Mesodermal cell (in vitro differentiated cells): ENCODE results near the gene MYPOP.
"Not testable (repeated sequence)": the region's sequence is repeated elsewhere in the genome, so short reads cannot be mapped to it uniquely, and the experiment has no call there.

Source experiments
- H3K27ac ChIP-seq: 2 replicates; pipeline ENCODE4 v1.7.0; 2013; ENCODE audit warnings: mild to moderate bottlenecking, low read depth, low read length, moderate library complexity; ENCODE audit not compliant: severe bottlenecking
- H3K36me3 ChIP-seq: 2 replicates; pipeline ENCODE4 v1.7.1; 2013; ENCODE audit warnings: mild to moderate bottlenecking, low read length, moderate library complexity; ENCODE audit not compliant: control insufficient read depth, insufficient read depth
- H3K4me1 ChIP-seq: one replicate; pipeline ENCODE4 v1.7.1; 2013; ENCODE audit warnings: mild to moderate bottlenecking, low read length; ENCODE audit not compliant: insufficient read depth, control insufficient read depth, poor library complexity, severe bottlenecking
- H3K4me3 ChIP-seq: 2 replicates; pipeline ENCODE4 v1.7.0; 2013; ENCODE audit warnings: low read length, control low read depth, mild to moderate bottlenecking; ENCODE audit not compliant: insufficient read depth, poor library complexity, severe bottlenecking; ENCODE audit errors: extremely low read depth
- H3K9me3 ChIP-seq: 2 replicates; pipeline ENCODE4 v1.7.1; 2013; ENCODE audit warnings: mild to moderate bottlenecking, low read length, moderate library complexity; ENCODE audit not compliant: control insufficient read depth
- WGBS, 2 experiments: methylation state at CpG; one replicate each; pipeline ENCODE4 v1.1.5; 2013; ENCODE audit warnings: missing lambda C conversion rate in 2 of 2; ENCODE audit not compliant: insufficient coverage in 2 of 2; 5-methylcytosine and 5-hydroxymethylcytosine counted together

Gene MYPOP

DNA sequence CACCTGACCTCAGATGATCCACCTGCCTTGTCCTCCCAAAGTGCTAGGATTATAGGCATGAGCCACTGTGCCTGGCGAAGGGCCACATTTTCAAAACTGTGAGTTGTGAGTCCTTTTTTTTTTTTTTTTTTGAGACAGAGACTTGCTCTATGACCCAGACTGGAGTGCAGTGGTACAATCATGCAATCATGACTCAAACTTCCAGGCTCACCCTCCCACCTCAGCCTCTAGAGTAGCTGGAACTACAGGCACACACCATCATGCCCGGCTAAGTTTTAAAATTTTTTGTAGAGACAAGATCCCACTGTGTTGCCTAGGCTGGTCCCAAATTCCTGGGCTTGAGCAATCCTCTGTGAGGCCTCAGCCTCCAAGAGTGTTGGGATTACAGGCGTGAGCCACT, 3.8 kb upstream of the MYPOP start:
- no peaks in the 10 kb centered on the region for H3K9me3 ChIP-seq
- no peak overlapping the region for H3K4me3 ChIP-seq
- no peak overlapping the region for H3K27ac ChIP-seq
- WGBS, 2 experiments = 87 to 91% methylated on average over 2 to 3 of the region's 3 CpGs
- H3K36me3 ChIP-seq = no peaks in the 10 kb centered on the region
- H3K4me1 ChIP-seq = peaks cover 3% of the 10 kb centered on the region

GRCh38 chr19:45905011-45905410, 2.6 kb upstream of the MYPOP start:
- no peaks in the 10 kb centered on the region for H3K9me3 ChIP-seq
- no peak overlapping the region for H3K4me3 ChIP-seq
- no peak overlapping the region for H3K27ac ChIP-seq
- peaks cover 8% of the 10 kb centered on the region for H3K36me3 ChIP-seq
- 77 to 90% methylated on average over 5 to 8 of the region's 10 CpGs for WGBS, 2 experiments
- H3K4me1 ChIP-seq = peaks cover 6% of the 10 kb centered on the region

- peaks cover 25% of the 10 kb centered on the region for H3K36me3 ChIP-seq
- H3K4me3 ChIP-seq = peak overlapping the region; percentile 77
- H3K9me3 ChIP-seq = no peaks in the 10 kb centered on the region
- peaks cover 6% of the 10 kb centered on the region for H3K4me1 ChIP-seq
- peak overlapping the region; percentile 69 for H3K27ac ChIP-seq
- WGBS, 2 experiments = 4 to 8% methylated on average over 55 to 62 of the region's 73 CpGs
Observed at GRCh38 chr19:45902651-45903625, 525 bp upstream of the MYPOP start.

DNA sequence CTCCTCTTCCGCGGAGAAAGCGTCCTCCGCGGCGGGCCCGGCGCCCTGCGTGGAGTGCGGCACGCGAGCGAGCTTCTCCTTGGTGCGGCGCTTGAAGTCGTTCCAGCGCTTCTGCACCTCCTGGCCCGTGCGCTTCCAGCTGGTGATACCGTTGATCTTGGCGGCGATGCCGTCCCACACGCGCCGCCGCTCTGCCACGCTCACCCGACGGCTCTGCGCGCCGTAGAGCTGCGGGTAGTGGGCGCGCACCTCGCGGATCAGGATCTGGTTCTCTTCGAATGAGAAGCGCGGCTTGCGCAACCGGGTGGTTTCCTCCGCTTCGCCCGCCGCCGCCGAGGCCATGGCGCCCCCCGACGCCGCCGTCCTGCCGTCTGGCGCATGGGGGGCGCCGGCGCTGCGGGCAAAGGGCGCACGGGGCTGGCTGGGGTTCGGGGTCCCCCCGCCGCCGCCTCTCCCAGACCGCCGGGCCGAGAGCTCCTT, 941 bp downstream of the MYPOP start:
- Histone ChIP-seq H3K9me3 (no peaks in the 10 kb centered on the region), H3K4me3 (peak overlapping the region; percentile 77), H3K4me1 (peaks cover 6% of the 10 kb centered on the region), H3K27ac (no peak overlapping the region), H3K36me3 (peaks cover 34% of the 10 kb centered on the region)
- WGBS, 2 experiments = 4 to 5% methylated on average over 50 to 63 of the region's 69 CpGs

- WGBS, 2 experiments = 42 to 45% methylated on average over 15 to 21 of the region's 22 CpGs
- no peaks in the 10 kb centered on the region for H3K9me3 ChIP-seq
- peaks cover 6% of the 10 kb centered on the region for H3K4me1 ChIP-seq
- H3K36me3 ChIP-seq = peaks cover 38% of the 10 kb centered on the region
- no peak overlapping the region for H3K27ac ChIP-seq
- H3K4me3 ChIP-seq = peak overlapping the region; percentile 77
Observed at GRCh38 chr19:45900738-45901431, 1.5 kb downstream of the MYPOP start.

DNA sequence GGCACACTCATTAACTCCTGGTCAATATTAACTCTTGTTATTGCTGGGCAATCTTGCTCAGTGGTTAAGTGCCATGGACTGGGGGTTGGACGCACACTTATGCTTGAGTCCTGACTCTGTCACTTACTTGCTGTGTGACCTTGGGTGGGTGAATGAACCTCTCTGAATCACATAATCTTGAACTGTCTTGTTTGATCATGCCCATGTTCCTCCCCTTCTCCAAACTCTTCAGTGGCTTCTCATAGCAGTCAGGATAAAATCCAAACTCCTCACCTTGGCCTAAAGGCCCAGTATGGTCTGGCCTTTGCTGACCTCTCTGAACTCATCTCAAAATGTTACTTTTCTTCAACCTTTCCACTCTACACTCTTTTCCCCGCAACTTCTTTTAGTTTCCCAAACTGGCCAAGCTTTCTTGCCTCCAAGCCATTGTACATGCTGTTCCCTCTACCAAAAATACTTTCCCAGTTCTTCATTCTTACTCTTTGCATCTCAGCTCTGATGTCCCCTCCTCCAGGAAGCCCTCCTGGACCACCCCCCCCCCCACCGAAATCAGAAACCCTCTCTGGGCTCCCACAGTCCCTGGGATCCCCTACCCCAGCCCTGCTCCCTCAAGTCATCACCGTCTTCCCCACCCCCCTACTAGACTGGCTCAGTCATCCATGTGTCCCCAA, 2.4 kb downstream of the MYPOP start:
- peaks cover 6% of the 10 kb centered on the region for H3K4me1 ChIP-seq
- WGBS, 2 experiments = 88 to 97% methylated on average over 2 to 3 of the region's 4 CpGs
- H3K27ac ChIP-seq = no peak overlapping the region
- peaks cover 45% of the 10 kb centered on the region for H3K36me3 ChIP-seq
- no peaks in the 10 kb centered on the region for H3K9me3 ChIP-seq
- H3K4me3 ChIP-seq = no peak overlapping the region

GRCh38 chr19:45899253-45899652, 3.2 kb downstream of the MYPOP start:
- Histone ChIP-seq H3K4me1 (peaks cover 6% of the 10 kb centered on the region), H3K4me3 (no peak overlapping the region), H3K36me3 (peaks cover 52% of the 10 kb centered on the region), H3K9me3 (no peaks in the 10 kb centered on the region), H3K27ac (no peak overlapping the region)
- WGBS, 2 experiments = 89 to 97% methylated on average over 3 to 4 of the region's 7 CpGs

DNA sequence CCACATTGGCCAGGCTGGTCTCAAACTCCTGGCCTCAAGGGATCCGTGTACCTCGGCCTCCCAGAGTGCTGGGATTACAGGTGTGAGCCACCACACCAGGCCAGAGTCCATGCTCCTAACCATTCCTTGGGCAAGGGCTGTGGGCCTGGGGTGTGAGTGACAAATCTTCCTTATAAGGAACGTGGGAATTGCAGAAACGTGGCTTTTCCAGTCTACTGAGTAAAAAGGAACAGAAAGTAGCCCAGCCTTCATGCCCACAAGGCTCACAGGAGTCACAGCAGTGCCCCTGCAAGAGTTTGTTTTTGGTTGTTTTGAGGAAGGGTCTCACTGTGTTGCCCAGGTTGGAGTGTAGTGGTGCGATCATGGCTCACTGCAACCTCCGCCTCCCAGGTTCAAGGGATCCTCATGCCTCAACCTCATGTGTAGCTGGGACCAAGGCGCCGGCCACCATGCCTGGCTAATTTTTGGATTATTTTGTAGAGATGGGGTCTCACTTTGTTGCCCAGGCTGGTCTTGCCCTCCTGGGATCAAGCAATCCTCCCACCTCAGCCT, 5.1 kb downstream of the MYPOP start:
- peaks cover 52% of the 10 kb centered on the region for H3K36me3 ChIP-seq
- no peak overlapping the region for H3K27ac ChIP-seq
- no peak overlapping the region for H3K4me3 ChIP-seq
- peaks cover 4% of the 10 kb centered on the region for H3K4me1 ChIP-seq
- WGBS, 2 experiments = 93 to 100% methylated on average over 5 to 7 of the region's 8 CpGs
- no peaks in the 10 kb centered on the region for H3K9me3 ChIP-seq

- WGBS, 2 experiments = 96 to 98% methylated on average over 8 to 10 of the region's 12 CpGs
- H3K36me3 ChIP-seq = peaks cover 52% of the 10 kb centered on the region
- H3K4me3 ChIP-seq, H3K4me1 ChIP-seq, H3K9me3 ChIP-seq, H3K27ac ChIP-seq: not testable (repeated sequence)
Observed at GRCh38 chr19:45895983-45896599, 6.3 kb downstream of the MYPOP start.

DNA sequence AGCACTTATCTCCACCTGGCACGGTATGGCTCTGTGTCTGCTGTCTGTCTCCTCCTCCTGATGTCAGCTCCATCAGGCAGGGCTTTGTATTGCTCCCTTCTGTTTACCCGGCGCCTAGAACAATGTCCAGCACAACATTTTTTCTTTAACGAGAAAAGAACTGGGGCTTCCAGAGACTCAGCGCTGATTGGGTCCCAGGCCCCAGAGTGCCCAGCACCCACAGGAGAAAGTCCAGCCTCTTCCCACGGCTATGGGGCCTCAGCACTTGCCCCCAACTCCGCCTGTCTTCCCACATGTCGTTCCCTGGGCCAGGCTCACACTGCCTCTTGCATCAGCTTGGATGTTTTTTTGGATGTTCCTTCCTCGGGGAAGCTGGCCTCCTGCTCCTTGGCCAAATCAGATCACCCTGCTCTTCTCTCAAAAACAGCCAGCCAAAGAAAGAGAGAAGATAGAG, 6.9 kb downstream of the MYPOP start:
- 92 to 95% methylated on average over 7 to 8 of the region's 9 CpGs for WGBS, 2 experiments
- H3K9me3 ChIP-seq = no peaks in the 10 kb centered on the region
- no peaks in the 10 kb centered on the region for H3K4me1 ChIP-seq
- H3K36me3 ChIP-seq = peaks cover 49% of the 10 kb centered on the region
- H3K27ac ChIP-seq = no peak overlapping the region
- no peak overlapping the region for H3K4me3 ChIP-seq
